PC-9 (cell line): ENCODE measurements around the gene CDX1. TPM values are rescaled to one million over a fixed set of nuclear protein-coding genes. Genes with fewer than 3 reads are reported as not detected.

Experiments used
- BruUV-seq: library from RNA; stranded (reverse); fragments of 400-500 nt; replicated peaks from 2 replicates; lab custom pipeline; 2021; lab: Mats Ljungman, UMichigan
- CTCF ChIA-PET: fragments of 300-600 bp; sonication (Branson Sonifier 250); formaldehyde crosslinking; loops from one replicate; lab custom pipeline; 2022; ENCODE audit warnings: antibody characterized with exemption; lab: Charles Lee
- POLR2A ChIA-PET: fragments of 300-600 bp; sonication (Branson Sonifier 250); formaldehyde crosslinking; loops from one replicate; lab custom pipeline; 2022; ENCODE audit warnings: antibody characterized with exemption; ENCODE audit not compliant: unreplicated experiment; lab: Charles Lee
- DNase-seq, 2 experiments: peaks; one replicate each; pipeline versions ENCODE4 v3.0.0 to v3.0.0-alpha.2; 2015 to 2022; ENCODE audit warnings: mixed read lengths in 1 of 2
- H2AFZ ChIP-seq: fragments of 200-600 bp; sonication (generic); 2 replicates; pipeline ENCODE4 v1.8.1; 2017; ENCODE audit warnings: antibody characterized with exemption
- H3F3A ChIP-seq: fragments of 200-600 bp; sonication (generic); 2 replicates; pipeline ENCODE4 v1.8.1; 2017; ENCODE audit warnings: antibody characterized with exemption, mild to moderate bottlenecking, low read depth; ENCODE audit not compliant: insufficient read depth
- H3K27ac ChIP-seq: fragments of 200-600 bp; sonication (generic); 2 replicates; pipeline ENCODE4 v1.6.1; 2016; ENCODE audit warnings: mixed run types
- H3K27me3 ChIP-seq: fragments of 200-600 bp; sonication (generic); 2 replicates; pipeline ENCODE4 v1.6.1; 2016; ENCODE audit warnings: low read depth, mixed run types; ENCODE audit not compliant: insufficient read depth
- H3K36me3 ChIP-seq: fragments of 200-600 bp; sonication (generic); 2 replicates; pipeline ENCODE4 v1.6.1; 2016; ENCODE audit warnings: low read depth, mixed run types
- H3K4me1 ChIP-seq: fragments of 200-600 bp; sonication (generic); replicated peaks from 2 replicates; pipeline ENCODE4 v1.6.1; 2016; ENCODE audit warnings: mixed run types; ENCODE audit not compliant: insufficient read depth
- H3K4me2 ChIP-seq: fragments of 200-600 bp; sonication (generic); 2 replicates; pipeline ENCODE4 v1.6.1; 2017; ENCODE audit warnings: mixed run types
- H3K4me3 ChIP-seq: fragments of 200-600 bp; sonication (generic); 2 replicates; pipeline ENCODE4 v1.6.1; 2016; ENCODE audit warnings: mixed run types
- H3K79me2 ChIP-seq: fragments of 200-600 bp; sonication (generic); 2 replicates; pipeline ENCODE4 v1.6.1; 2017; ENCODE audit warnings: low read depth, mixed run types
- H3K9me2 ChIP-seq: fragments of 200-600 bp; sonication (generic); 2 replicates; pipeline ENCODE4 v1.8.1; 2017; ENCODE audit warnings: mild to moderate bottlenecking; ENCODE audit not compliant: insufficient read depth
- H3K9me3 ChIP-seq: fragments of 200-600 bp; sonication (generic); 2 replicates; pipeline ENCODE4 v1.8.1; 2016; ENCODE audit warnings: low read depth; ENCODE audit not compliant: insufficient read depth
- H4K20me1 ChIP-seq: fragments of 200-600 bp; sonication (generic); 2 replicates; pipeline ENCODE4 v1.8.1; 2017; ENCODE audit not compliant: insufficient read depth
- CTCF ChIP-seq: fragments of 200-600 bp; sonication (generic); conservative IDR thresholded peaks from 2 replicates; pipeline ENCODE4 v1.6.1; 2017; ENCODE audit warnings: mixed run types, antibody characterized with exemption, mild to moderate bottlenecking, moderate library complexity
- EZH2 ChIP-seq: fragments of 200-600 bp; sonication (generic); IDR thresholded peaks from 2 replicates; pipeline ENCODE4 v1.8.0; 2017; ENCODE audit warnings: antibody characterized with exemption, low read depth
- intact Hi-C: fragments of 100-400 bp; cut with micrococcal nuclease; formaldehyde crosslinking; loops from one replicate; pipeline ENCODE4 v1.10.0; 2022; ENCODE audit not compliant: unreplicated experiment
- total RNA-seq: library from RNA; stranded (reverse); gene quantifications from 2 replicates; pipeline ENCODE4 v1.2.3, GENCODE V29; 2021

The CDX1 gene
- total RNA-seq, 1 experiment from 2014 or later = not detected

- ChIA-PET POLR2A (interaction anchor here (0.5 to 0.6 kb wide), 2 partner anchors 27 to 863 kb away, joined by 3 to 6 read pairs; no protein-coding TSS in a partner anchor), CTCF (no interaction called here)
- no TSS peak for BruUV-seq
- Histone ChIP-seq H3K27ac (no peak overlapping the region), H4K20me1 (no peaks in the 10 kb centered on the region), H3K36me3 (no peaks in the 10 kb centered on the region), H3F3A (no peaks in the 10 kb centered on the region), H3K4me3 (no peak overlapping the region), H3K4me2 (no peak overlapping the region), H2AFZ (no peak overlapping the region), H3K9me3 (no peaks in the 10 kb centered on the region), H3K27me3 (0 out of 2 replicates have a peak, but pooled peaks cover 7% of the 10 kb centered on the region), H3K79me2 (no peaks in the 10 kb centered on the region), H3K9me2 (no peaks in the 10 kb centered on the region), H3K4me1 (no peaks in the 10 kb centered on the region)
- intact Hi-C loops = no loop called here
- TF ChIP-seq CTCF = no peak
- no peak for TF ChIP-seq EZH2
- DNase-seq = no peak
Measured at GRCh38 chr5:150172556-150172955, 6.0 kb downstream of the CDX1 start.

GRCh38 chr5:150173161-150173560 is 6.6 kb downstream of the CDX1 start:
- H2AFZ ChIP-seq = no peak overlapping the region
- H3K36me3 ChIP-seq = no peaks in the 10 kb centered on the region
- 0 out of 2 replicates have a peak, but pooled peaks cover 7% of the 10 kb centered on the region for H3K27me3 ChIP-seq
- H3K27ac ChIP-seq = no peak overlapping the region
- H3K9me2 ChIP-seq = no peaks in the 10 kb centered on the region
- H3K9me3 ChIP-seq = no peaks in the 10 kb centered on the region
- no peak overlapping the region for H3K4me3 ChIP-seq
- ChIA-PET CTCF (no interaction called here), POLR2A (interaction anchor here (0.6 kb wide), 1 partner anchor 101 kb away, joined by 3 read pairs; no protein-coding TSS in a partner anchor)
- TF ChIP-seq CTCF (no peak), EZH2 (no peak)
- no TSS peak for BruUV-seq
- H3K79me2 ChIP-seq = no peaks in the 10 kb centered on the region
- H3F3A ChIP-seq = no peaks in the 10 kb centered on the region
- H3K4me1 ChIP-seq = no peaks in the 10 kb centered on the region
- intact Hi-C loops = no loop called here
- H3K4me2 ChIP-seq = no peak overlapping the region
- H4K20me1 ChIP-seq = no peaks in the 10 kb centered on the region
- peak in 1 of 2 experiments; percentile 13 for DNase-seq

GRCh38 chr5:150174285-150174684 is 7.7 kb downstream of the CDX1 start:
- H3K27ac ChIP-seq = no peak overlapping the region

More at GRCh38 chr5:150174285-150174684, 7.7 kb downstream of the CDX1 start:
- H3K27me3 ChIP-seq = 0 out of 2 replicates have a peak, but pooled peaks cover 7% of the 10 kb centered on the region
- POLR2A ChIA-PET = interaction anchor here (0.7 kb wide), 1 partner anchor 135 kb away, joined by 4 read pairs; no protein-coding TSS in a partner anchor
- H3K4me1 ChIP-seq = no peaks in the 10 kb centered on the region
- DNase-seq = no peak
- TF ChIP-seq CTCF (no peak), EZH2 (no peak)
- CTCF ChIA-PET = interaction anchor here (0.7 kb wide), 1 partner anchor 55 kb away, joined by 5 read pairs; no protein-coding TSS in a partner anchor
- no peak overlapping the region for H3K4me2 ChIP-seq
- H3K36me3 ChIP-seq = no peaks in the 10 kb centered on the region
- no peaks in the 10 kb centered on the region for H3K9me3 ChIP-seq
- no peaks in the 10 kb centered on the region for H3K9me2 ChIP-seq
- no peaks in the 10 kb centered on the region for H3F3A ChIP-seq
- no peaks in the 10 kb centered on the region for H4K20me1 ChIP-seq
- H3K79me2 ChIP-seq = no peaks in the 10 kb centered on the region
- H3K4me3 ChIP-seq = no peak overlapping the region
- intact Hi-C loops = no loop called here
- H2AFZ ChIP-seq = no peak overlapping the region
- BruUV-seq = no TSS peak
